Right cardiac atrium (tissue), 5 donors: Measurements from ENCODE around the gene C19orf85. TPM values are rescaled to one million over a fixed set of nuclear protein-coding genes. Genes with fewer than 3 reads are reported as not detected.
A peak's percentile ranks its signal among the peaks of the same experiment; 100 is the strongest.

Source experiments
- ATAC-seq, 2 donors: fragments of 200-7000 bp; cut with Tn5 transposase; one replicate each; pipeline versions ENCODE4 v1.8.0 to v1.9.1; 2020; ENCODE audit warnings: moderate library complexity in 2 of 2, mild to moderate bottlenecking in 1 of 2
- DNase-seq, 3 donors: peaks; one replicate each; pipeline ENCODE4 v3.0.0-alpha.2; 2020
- H3K27ac ChIP-seq: one replicate; pipeline ENCODE4 v1.5.1; 2013; ENCODE audit warnings: mild to moderate bottlenecking, low read length, control low read depth, moderate library complexity
- H3K27me3 ChIP-seq: one replicate; pipeline ENCODE4 v1.6.1; 2013; ENCODE audit not compliant: control insufficient read depth, insufficient read depth
- H3K4me1 ChIP-seq: one replicate; pipeline ENCODE4 v1.6.1; 2013; ENCODE audit warnings: low read length; ENCODE audit not compliant: control insufficient read depth, insufficient read depth
- H3K4me3 ChIP-seq: one replicate; pipeline ENCODE4 v1.5.1; 2013; ENCODE audit warnings: low read length, control low read depth
- H3K9me3 ChIP-seq: one replicate; pipeline ENCODE4 v1.6.1; 2013; ENCODE audit warnings: low read length; ENCODE audit not compliant: control insufficient read depth
- WGBS: extraction: QIAGEN DNeasy Blood & Tissue Kit; methylation state at CpG from one replicate; pipeline ENCODE4 v1.1.7; 2013; 5-methylcytosine and 5-hydroxymethylcytosine counted together
- intact Hi-C, 4 donors: fragments of 100-400 bp; cut with DNase I; formaldehyde crosslinking; loops; one replicate each; pipeline versions ENCODE4 v1.11.0 to v1.14.0; 2022 to 2023
- polyA plus RNA-seq: library from polyadenylated mRNA; stranded (reverse); fragments of 200-250 nt; gene quantifications from one replicate; pipeline ENCODE4 v1.2.3, GENCODE V29; 2013
- total RNA-seq, 4 donors: library from RNA; stranded (reverse); fragmentation: NEBNext Ultra II Directional; extraction: Animal tissue kit (Norgen Biotek cat#: 25700); gene quantifications; one replicate each; pipeline ENCODE4 v1.2.1, GENCODE V29; 2021
- donor health status: healthy with polysubstance abuse.
- donor health status: DM: no; HTN: yes; CAD: no.
- donor health status: DM: no; HTN: no; CAD: no.
- donor health status: DM: no; HTN: yes; CAD: no; lungs with severe emphysema.
- donor health status: DM: yes; HTN: yes; CAD: no.

The C19orf85 gene
- total and polyA plus RNA-seq, 5 donors: not detected

GRCh38 chr19:55443045-55443823, 21.3 kb downstream of the C19orf85 start, which contains the start of gene SHISA7:
Gene SHISA7 (minus strand): TSS chr19:55443300. CDS start chr19:55442863, 437 bp downstream.
- Histone ChIP-seq H3K27me3 (no peaks in the 10 kb centered on the region), H3K27ac (no peak within 1 kb of the TSS), H3K9me3 (no peaks in the 10 kb centered on the region), H3K4me3 (no peak within 1 kb of the TSS), H3K4me1 (no peaks in the 10 kb centered on the region)
- DNase-seq (no peak), ATAC-seq (no peak)
- intact Hi-C loops: no loop called here
- 2% methylated on average over 43 of the region's 43 CpGs for WGBS

- no peak overlapping the region for H3K4me3 ChIP-seq
- H3K9me3 ChIP-seq: no peaks in the 10 kb centered on the region
- no peak overlapping the region for H3K27ac ChIP-seq
- ATAC-seq (no peak), DNase-seq (no peak)
- H3K27me3 ChIP-seq: no peaks in the 10 kb centered on the region
- intact Hi-C loops: no loop called here
- WGBS: 1% methylated on average over 72 of the region's 72 CpGs
- H3K4me1 ChIP-seq: no peaks in the 10 kb centered on the region
Observed at GRCh38 chr19:55442372-55442961, 22.1 kb downstream of the C19orf85 start.

GRCh38 chr19:55441692-55442321, 22.7 kb downstream of the C19orf85 start:
- Histone ChIP-seq H3K27me3 (no peaks in the 10 kb centered on the region), H3K27ac (no peak overlapping the region), H3K9me3 (no peaks in the 10 kb centered on the region), H3K4me1 (no peaks in the 10 kb centered on the region), H3K4me3 (no peak overlapping the region)
- intact Hi-C loops: no loop called here
- 3% methylated on average over 39 of the region's 39 CpGs for WGBS
- ATAC-seq: no peak
- DNase-seq: peak in 1 of 3 donors; percentile 53

DNA sequence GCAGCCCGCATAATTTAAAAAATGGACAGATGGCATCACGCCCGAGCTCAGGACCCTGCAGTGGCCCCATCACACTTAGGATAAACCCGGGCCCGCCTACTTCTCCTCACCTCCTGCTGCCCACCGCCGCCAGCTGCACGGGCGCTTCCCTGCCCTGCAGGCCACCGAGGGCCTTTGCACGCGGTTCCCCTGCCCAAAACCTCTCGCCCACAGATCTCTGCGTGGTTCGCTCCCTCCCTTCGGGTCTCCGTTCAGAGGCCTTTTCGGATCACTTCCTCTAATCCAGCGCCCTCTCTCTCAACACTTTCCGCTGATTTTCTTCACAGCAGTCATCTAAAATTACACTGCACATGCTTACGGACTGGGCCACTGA, 23.2 kb downstream of the C19orf85 start:
- intact Hi-C loops: no loop called here
- DNase-seq (no peak), ATAC-seq (no peak)
- no peak overlapping the region for H3K4me3 ChIP-seq
- no peaks in the 10 kb centered on the region for H3K4me1 ChIP-seq
- H3K9me3 ChIP-seq: no peaks in the 10 kb centered on the region
- no peaks in the 10 kb centered on the region for H3K27me3 ChIP-seq
- WGBS: 4% methylated on average over 21 of the region's 21 CpGs
- H3K27ac ChIP-seq: no peak overlapping the region

- H3K9me3 ChIP-seq: no peaks in the 10 kb centered on the region
- no peaks in the 10 kb centered on the region for H3K27me3 ChIP-seq
- peak in 2 of 3 donors; percentile 62 to 68 for DNase-seq
- intact Hi-C loops: no loop called here
- no peaks in the 10 kb centered on the region for H3K4me1 ChIP-seq
- no peak for ATAC-seq
- H3K27ac ChIP-seq: no peak overlapping the region
- WGBS: 8% methylated on average over 39 of the region's 39 CpGs
- H3K4me3 ChIP-seq: no peak overlapping the region
Observed at GRCh38 chr19:55440411-55441105, 24.0 kb downstream of the C19orf85 start.

DNA sequence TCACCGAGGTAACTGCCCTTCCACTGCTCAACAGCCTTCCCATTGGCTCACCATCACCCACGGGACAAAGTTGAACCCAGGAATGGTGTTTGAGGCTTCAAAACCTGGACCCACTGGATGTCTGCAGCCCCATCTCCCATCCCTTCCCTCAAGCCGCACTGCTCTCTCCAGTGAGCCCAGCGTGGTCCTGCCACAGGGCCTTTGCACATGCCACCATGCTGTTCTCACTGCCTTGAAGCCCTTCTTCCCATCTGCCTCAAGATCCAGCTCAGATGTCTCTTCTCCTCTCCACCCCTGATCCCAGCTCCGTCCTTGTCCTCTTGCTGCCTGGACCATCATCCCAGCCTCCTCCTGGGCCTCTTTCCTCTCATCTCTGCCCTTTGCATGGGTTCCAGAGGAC, 25.5 kb downstream of the C19orf85 start:
- Histone ChIP-seq H3K4me1 (no peaks in the 10 kb centered on the region), H3K4me3 (no peak overlapping the region), H3K9me3 (no peaks in the 10 kb centered on the region), H3K27ac (no peak overlapping the region), H3K27me3 (no peaks in the 10 kb centered on the region)
- intact Hi-C loops: no loop called here
- ATAC-seq (no peak), DNase-seq (no peak)
- WGBS: 78% methylated on average over 5 of the region's 5 CpGs

GRCh38 chr19:55437410-55437809, 27.1 kb downstream of the C19orf85 start:
- WGBS: 3% methylated on average over 17 of the region's 17 CpGs
- intact Hi-C loops: no loop called here
- Histone ChIP-seq H3K27me3 (no peaks in the 10 kb centered on the region), H3K27ac (no peak overlapping the region), H3K9me3 (no peaks in the 10 kb centered on the region), H3K4me1 (no peaks in the 10 kb centered on the region), H3K4me3 (no peak overlapping the region)
- ATAC-seq: peak; percentile 66 to 77
- DNase-seq: peak; percentile 50 to 84 (median 84)

DNA sequence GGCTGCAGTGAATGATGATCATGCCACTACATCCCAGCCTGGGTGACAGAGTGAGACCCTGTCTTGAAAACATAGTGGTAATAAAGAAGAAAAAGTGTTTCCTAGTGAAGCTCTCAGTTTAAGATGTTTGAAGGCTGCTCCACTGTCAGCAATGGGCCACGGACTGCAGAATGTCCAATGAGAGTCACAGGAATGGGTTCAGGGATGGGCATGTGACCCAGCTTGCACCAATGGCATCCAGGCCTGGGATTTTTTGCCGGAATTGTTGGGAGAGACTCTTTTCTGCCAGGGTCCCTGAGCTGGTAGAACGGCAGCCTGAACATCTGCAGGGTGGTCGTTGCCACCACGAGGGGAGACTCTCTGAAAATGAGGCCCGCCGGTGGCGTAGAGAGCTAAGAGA, 27.7 kb downstream of the C19orf85 start:
- no peaks in the 10 kb centered on the region for H3K9me3 ChIP-seq
- intact Hi-C loops: no loop called here
- H3K27ac ChIP-seq: no peak overlapping the region
- no peaks in the 10 kb centered on the region for H3K27me3 ChIP-seq
- whole genome bisulfite sequencing: 40% methylated on average over 8 of the region's 8 CpGs
- H3K4me1 ChIP-seq: no peaks in the 10 kb centered on the region
- ATAC-seq: no peak
- no peak overlapping the region for H3K4me3 ChIP-seq
- no peak for DNase-seq

GRCh38 chr19:55435020-55435419, 29.5 kb downstream of the C19orf85 start:
- no peak for ATAC-seq

GRCh38 chr19:55434356-55434919, 30.1 kb downstream of the C19orf85 start:
- intact Hi-C loops: no loop called here
- Histone ChIP-seq H3K4me3 (no peak overlapping the region), H3K4me1 (no peaks in the 10 kb centered on the region), H3K27me3 (no peaks in the 10 kb centered on the region), H3K9me3 (no peaks in the 10 kb centered on the region), H3K27ac (no peak overlapping the region)
- 92% methylated on average over 4 of the region's 4 CpGs for WGBS
- no peak for ATAC-seq
- DNase-seq: no peak

More at GRCh38 chr19:55435020-55435419, 29.5 kb downstream of the C19orf85 start:
- Histone ChIP-seq H3K27ac (no peak overlapping the region), H3K27me3 (no peaks in the 10 kb centered on the region), H3K9me3 (no peaks in the 10 kb centered on the region), H3K4me3 (no peak overlapping the region), H3K4me1 (no peaks in the 10 kb centered on the region)
- DNase-seq: no peak
- intact Hi-C loops: no loop called here
- 94% methylated on average over 4 of the region's 4 CpGs for WGBS
